MM.1S (cell line): ENCODE results near the gene HPCA.

Source experiments
- CTCF ChIP-seq: fragments of 300-600 bp; sonication (generic); IDR thresholded peaks from 2 replicates; pipeline ENCODE4 v1.5.1; 2016; ENCODE audit warnings: antibody characterized with exemption, low read length, mixed read lengths
- EZH2 ChIP-seq: fragments of 300-600 bp; sonication (generic); optimal IDR thresholded peaks from 2 replicates; pipeline ENCODE3; 2017; ENCODE audit warnings: low read depth, mild to moderate bottlenecking, antibody characterized with exemption, low read length, mixed read lengths

DNA sequence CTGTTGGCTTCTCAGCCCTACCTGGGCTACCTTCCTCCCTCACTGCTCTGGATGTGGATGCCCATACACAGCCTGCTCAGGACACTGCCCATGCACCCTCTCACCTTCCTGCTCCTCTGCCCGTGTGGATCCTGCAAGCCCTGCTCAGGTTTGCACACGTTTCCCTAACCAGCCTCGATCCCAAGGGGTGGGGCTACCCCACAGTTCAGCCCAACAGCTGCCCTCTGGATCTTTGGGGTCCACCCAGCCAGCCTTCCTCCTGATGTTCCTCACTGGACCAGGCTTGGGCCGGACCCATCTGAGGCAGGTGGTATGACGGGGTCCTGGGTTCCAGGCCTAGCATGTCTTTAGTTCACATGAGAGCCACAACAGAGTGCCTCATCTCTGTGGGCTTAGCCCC, 10.2 kb downstream of the HPCA start:
- TF ChIP-seq CTCF (no peak), EZH2 (no peak)
